HCT116 (cell line): ENCODE results near the gene PZP. TPM values are rescaled to one million over a fixed set of nuclear protein-coding genes. Genes with fewer than 3 reads are reported as not detected.

ENCODE experiments used
- ATAC-seq: fragments of 200-7000 bp; cut with Tn5 transposase; 2 replicates; pipeline ENCODE4 v1.9.1; 2020; ENCODE audit warnings: mild to moderate bottlenecking, moderate library complexity
- BruUV-seq: library from RNA; stranded (reverse); fragments of 400-500 nt; replicated peaks from 2 replicates; lab custom pipeline; 2021; lab: Mats Ljungman, UMichigan
- CTCF ChIA-PET: fragments of 300-600 bp; sonication (Branson Sonifier 250); formaldehyde crosslinking; loops from one replicate; lab custom pipeline; 2021; ENCODE audit warnings: antibody characterized with exemption; lab: Charles Lee
- POLR2A ChIA-PET: fragments of 300-600, 350-600 bp; sonication (Branson Sonifier 250); formaldehyde crosslinking; loops from one replicate; lab custom pipeline; 2021; ENCODE audit warnings: antibody characterized with exemption; lab: Charles Lee
- RAD21 ChIA-PET, 2 experiments: fragments of 300-600 bp; sonication (Branson Sonifier 250); formaldehyde crosslinking; loops; one replicate each; lab custom pipeline; 2023; ENCODE audit warnings: low total read pairs in 2 of 2; ENCODE audit not compliant: uncharacterized antibody in 2 of 2, unreplicated experiment in 2 of 2, low non-redundant PET in 1 of 2; lab: Charles Lee
- DNase-seq: peaks from one replicate; pipeline ENCODE4 v3.0.0-alpha.2; 2010; ENCODE audit warnings: low read depth, low spot score
- H2AFZ ChIP-seq: fragments of 200-600 bp; shearing (Covaris generic), sonication (generic); 2 replicates; pipeline ENCODE4 v1.6.1; 2017; ENCODE audit warnings: low read depth, mixed run types, mixed read lengths, antibody characterized with exemption, low read length; ENCODE audit not compliant: poor library complexity, severe bottlenecking
- H3K27ac ChIP-seq: 2 replicates; pipeline ENCODE4 v1.5.1; 2012; ENCODE audit warnings: low read depth, low read length
- H3K27me3 ChIP-seq: fragments of 200-600 bp; sonication (generic); 2 replicates; pipeline ENCODE4 v1.6.1; 2016; ENCODE audit warnings: mixed run types, low read length, mixed read lengths; ENCODE audit not compliant: insufficient read depth
- H3K36me3 ChIP-seq, 2 experiments: fragments of 200-500 bp in 1 of 2; fragments of 200-600 bp in 1 of 2; sonication (Bioruptor generic) in 1 of 2; sonication (generic) in 1 of 2; 2 replicates each; pipeline versions ENCODE4 v1.5.1 to v1.6.1; 2014 to 2016; ENCODE audit warnings: low read length in 2 of 2, inconsistent platforms in 1 of 2, mixed read lengths in 1 of 2, mixed run types in 1 of 2; ENCODE audit not compliant: insufficient read depth in 2 of 2, control insufficient read depth in 1 of 2
- H3K4me1 ChIP-seq, 2 experiments: fragments of 200-600 bp in 1 of 2; sonication (generic) in 1 of 2; 2 replicates each; pipeline versions ENCODE4 v1.5.1 to v1.6.1; 2012 to 2017; ENCODE audit warnings: low read length in 2 of 2, inconsistent platforms in 1 of 2, mild to moderate bottlenecking in 1 of 2, mixed read lengths in 1 of 2, mixed run types in 1 of 2, moderate library complexity in 1 of 2; ENCODE audit not compliant: insufficient read depth in 2 of 2, control insufficient read depth in 1 of 2
- H3K4me2 ChIP-seq: fragments of 200-600 bp; sonication (generic); 2 replicates; pipeline ENCODE4 v1.6.1; 2017; ENCODE audit warnings: mixed run types, low read length, mixed read lengths
- H3K4me3 ChIP-seq, 2 experiments: fragments of 200-600 bp in 1 of 2; sonication (generic) in 1 of 2; replicated peaks in 1 of 2; 2 replicates each; pipeline ENCODE4 v1.5.1; 2011 to 2016; ENCODE audit warnings: low read length in 2 of 2, control low read depth in 1 of 2, low read depth in 1 of 2, mild to moderate bottlenecking in 1 of 2, mixed read lengths in 1 of 2, mixed run types in 1 of 2
- H3K79me2 ChIP-seq: fragments of 200-600 bp; sonication (generic); 2 replicates; pipeline ENCODE4 v1.6.1; 2017; ENCODE audit warnings: mild to moderate bottlenecking, mixed run types, low read length, moderate library complexity, mixed read lengths; ENCODE audit not compliant: insufficient read depth
- H3K9ac ChIP-seq: fragments of 200-600 bp; sonication (generic); 2 replicates; pipeline ENCODE4 v1.6.1; 2016; ENCODE audit warnings: low read length, mixed read lengths
- H3K9me2 ChIP-seq: fragments of 200-600 bp; sonication (generic), shearing (Covaris generic); 2 replicates; pipeline ENCODE4 v1.6.1; 2017; ENCODE audit warnings: mixed run types, mild to moderate bottlenecking, moderate library complexity; ENCODE audit not compliant: insufficient read depth
- H3K9me3 ChIP-seq, 2 experiments: fragments of 200-500 bp in 1 of 2; fragments of 200-600 bp in 1 of 2; sonication (Bioruptor generic) in 1 of 2; sonication (generic) in 1 of 2; 2 replicates each; pipeline ENCODE4 v1.6.1; 2014 to 2017; ENCODE audit warnings: low read length in 2 of 2, mixed read lengths in 2 of 2, inconsistent platforms in 1 of 2, low read depth in 1 of 2, mild to moderate bottlenecking in 1 of 2, mixed run types in 1 of 2, moderate library complexity in 1 of 2; ENCODE audit not compliant: control insufficient read depth in 1 of 2, insufficient read depth in 1 of 2
- H4K20me1 ChIP-seq: fragments of 200-600 bp; sonication (generic), shearing (Covaris generic); 2 replicates; pipeline ENCODE4 v1.6.1; 2017; ENCODE audit warnings: mixed run types, mild to moderate bottlenecking, moderate library complexity; ENCODE audit not compliant: insufficient read depth
- CBX3 ChIP-seq: IDR thresholded peaks from 2 replicates; pipeline ENCODE4 v1.6.1; 2012; ENCODE audit warnings: low read depth
- ELF1 ChIP-seq: IDR thresholded peaks from 2 replicates; pipeline ENCODE4 v1.6.1; 2012; ENCODE audit warnings: low read depth, borderline replicate concordance
- JUND ChIP-seq: IDR thresholded peaks from 2 replicates; pipeline ENCODE4 v1.6.1; 2012
- POLR2AphosphoS5 ChIP-seq: IDR thresholded peaks from 2 replicates; pipeline ENCODE4 v1.6.1; 2011; ENCODE audit warnings: mild to moderate bottlenecking, low read depth, low read length, moderate library complexity
- RAD21 ChIP-seq: IDR thresholded peaks from 2 replicates; pipeline ENCODE4 v1.6.1; 2012; ENCODE audit warnings: low read depth, mild to moderate bottlenecking
- SP1 ChIP-seq: IDR thresholded peaks from 2 replicates; pipeline ENCODE4 v1.6.1; 2012; ENCODE audit warnings: low read depth
- TCF7L2 ChIP-seq: IDR thresholded peaks from 2 replicates; pipeline ENCODE4 v1.7.0; 2011; ENCODE audit warnings: borderline replicate concordance, inconsistent platforms; ENCODE audit not compliant: insufficient read depth, insufficient read length; ENCODE audit errors: extremely low read depth
- YY1 ChIP-seq: IDR thresholded peaks from 2 replicates; pipeline ENCODE4 v1.6.1; 2011; ENCODE audit warnings: low read length, low read depth, moderate library complexity, mild to moderate bottlenecking; ENCODE audit not compliant: insufficient replicate concordance; ENCODE audit errors: extremely low read depth
- ZBTB33 ChIP-seq: IDR thresholded peaks from 2 replicates; pipeline ENCODE4 v1.6.1; 2011; ENCODE audit warnings: mild to moderate bottlenecking, low read length, moderate library complexity; ENCODE audit not compliant: insufficient replicate concordance; ENCODE audit errors: extremely low read depth
- ZFX ChIP-seq: fragments of 450-650 bp; IDR thresholded peaks from 2 replicates; pipeline ENCODE4 v1.6.1; 2017
- ZNF274 ChIP-seq: fragments of 200-500 bp; sonication (Bioruptor generic); IDR thresholded peaks from 2 replicates; pipeline ENCODE4 v1.6.1; 2014; ENCODE audit warnings: mild to moderate bottlenecking, low read depth, low read length, inconsistent platforms
- intact Hi-C: fragments of 100-400 bp; cut with micrococcal nuclease; formaldehyde crosslinking; loops from 2 replicates; pipeline ENCODE4 v1.10.0; 2022
- total RNA-seq: library from RNA; stranded (reverse); gene quantifications from one replicate; pipeline ENCODE4 v1.2.1, GENCODE V29; 2021; ENCODE audit not compliant: unreplicated experiment

Gene PZP
- total RNA-seq, 1 experiment from 2014 or later, result not detected

DNA sequence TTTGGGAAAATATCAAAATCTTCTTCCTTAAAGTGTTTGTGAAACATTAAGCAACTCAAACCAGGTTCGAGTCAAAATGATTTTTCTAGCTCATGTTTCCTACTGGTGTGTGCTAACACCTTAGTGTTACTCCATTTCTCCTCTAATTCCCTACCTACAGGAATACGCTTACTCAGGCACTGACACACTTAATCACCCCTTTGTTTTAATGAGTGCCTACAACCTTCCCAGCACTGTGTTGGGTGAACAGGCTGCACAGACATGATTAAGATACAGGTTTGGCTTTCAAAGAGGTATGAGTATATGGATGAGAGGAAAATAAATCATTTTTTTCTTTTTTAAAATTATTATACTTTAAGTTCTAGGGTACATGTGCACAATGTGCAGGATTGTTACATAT lies 15.6 kb upstream of the PZP start:
- RAD21 ChIA-PET, result no interaction called here
- CTCF ChIA-PET, result no interaction called here
- Histone ChIP-seq H3K27me3 (peaks cover 38% of the 10 kb centered on the region), H3K9me2 (no peaks in the 10 kb centered on the region), H3K79me2 (no peaks in the 10 kb centered on the region), H2AFZ (no peak overlapping the region), H3K9me3 (no peaks in the 10 kb centered on the region), H3K4me2 (no peak overlapping the region), H3K4me3 (no peak overlapping the region), H3K4me1 (no peaks in the 10 kb centered on the region), H3K27ac (no peak overlapping the region), H4K20me1 (no peaks in the 10 kb centered on the region), H3K36me3 (no peaks in the 10 kb centered on the region), H3K9ac (no peak overlapping the region)
- DNase-seq (no peak), ATAC-seq (no peak)
- intact Hi-C loops, result no loop called here
- POLR2A ChIA-PET, result no interaction called here
- TF ChIP-seq ZBTB33 (no peak), SP1 (no peak), YY1 (no peak), RAD21 (no peak), JUND (no peak), ZNF274 (no peak), ELF1 (no peak), CBX3 (no peak), POLR2AphosphoS5 (no peak), TCF7L2 (no peak), ZFX (no peak)
- BruUV-seq, result no TSS peak
